HG03139 (cell line): ENCODE data around the gene CUEDC2.

Experiments used
- ATAC-seq: cut with Tn5 transposase; IDR thresholded peaks from one replicate; pipeline ENCODE4 v1.9.1; 2021; ENCODE audit not compliant: unreplicated experiment

CUEDC2 gene

DNA sequence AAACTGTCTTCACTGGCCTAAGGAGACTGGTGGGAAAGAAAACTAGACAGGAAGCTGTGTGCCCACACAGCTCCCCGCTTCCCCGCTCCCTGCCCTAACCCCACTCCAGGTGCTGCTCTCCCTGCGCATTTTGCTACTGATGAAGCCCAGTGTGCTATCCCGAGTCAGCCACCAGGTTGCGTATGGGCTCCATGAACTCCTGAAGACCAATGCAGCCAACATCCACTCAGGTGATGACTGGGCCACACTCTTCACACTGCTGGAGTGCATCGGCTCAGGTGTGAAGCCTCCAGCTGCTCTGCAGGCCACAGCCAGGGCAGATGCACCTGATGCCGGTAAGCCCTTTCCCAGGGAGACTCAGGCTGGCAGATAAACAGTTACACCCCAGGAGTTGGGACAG lies 57.1 kb downstream of the CUEDC2 start:
- ATAC-seq: no peak
